Measurements from ENCODE around the gene ZNF496. TPM values are rescaled to one million over a fixed set of nuclear protein-coding genes. Genes with fewer than 3 reads are reported as not detected.

The ZNF496 gene
- total RNA-seq, 2 experiments from 2014 or later = 25.9 to 26.6 TPM

DNA sequence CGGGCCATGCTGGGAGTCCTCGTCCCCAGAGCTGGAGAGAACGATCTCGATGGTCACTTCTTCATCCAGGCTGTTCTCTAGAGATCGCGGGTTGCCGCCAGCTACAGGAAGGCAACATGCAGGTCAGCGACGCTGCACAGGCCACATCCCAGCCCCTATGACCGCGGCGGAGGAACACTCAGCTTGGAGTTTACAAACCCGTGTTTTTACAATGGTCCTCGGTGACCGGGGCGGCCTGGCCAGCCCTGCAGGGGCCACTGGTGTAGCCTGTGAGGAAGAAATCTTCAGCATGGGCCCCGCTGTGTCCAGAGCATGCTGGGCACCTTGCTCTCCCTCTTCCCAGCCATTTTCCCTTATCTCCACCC lies 30.5 kb downstream of the ZNF496 start:
- POLR2A ChIA-PET = no interaction called here
- H3K27ac Mint-ChIP-seq = no peak overlapping the region
- ATAC-seq (ENCODE audit: low read depth) (no peak), DNase-seq (no peak)
- H3K9me3 Mint-ChIP-seq = no peaks in the 10 kb centered on the region
- peaks cover 39% of the 10 kb centered on the region for H3K36me3 Mint-ChIP-seq
- peaks cover 14% of the 10 kb centered on the region for H3K4me1 Mint-ChIP-seq
- H3K4me3 Mint-ChIP-seq = no peak overlapping the region
- H3K27me3 Mint-ChIP-seq = no peaks in the 10 kb centered on the region

DNA sequence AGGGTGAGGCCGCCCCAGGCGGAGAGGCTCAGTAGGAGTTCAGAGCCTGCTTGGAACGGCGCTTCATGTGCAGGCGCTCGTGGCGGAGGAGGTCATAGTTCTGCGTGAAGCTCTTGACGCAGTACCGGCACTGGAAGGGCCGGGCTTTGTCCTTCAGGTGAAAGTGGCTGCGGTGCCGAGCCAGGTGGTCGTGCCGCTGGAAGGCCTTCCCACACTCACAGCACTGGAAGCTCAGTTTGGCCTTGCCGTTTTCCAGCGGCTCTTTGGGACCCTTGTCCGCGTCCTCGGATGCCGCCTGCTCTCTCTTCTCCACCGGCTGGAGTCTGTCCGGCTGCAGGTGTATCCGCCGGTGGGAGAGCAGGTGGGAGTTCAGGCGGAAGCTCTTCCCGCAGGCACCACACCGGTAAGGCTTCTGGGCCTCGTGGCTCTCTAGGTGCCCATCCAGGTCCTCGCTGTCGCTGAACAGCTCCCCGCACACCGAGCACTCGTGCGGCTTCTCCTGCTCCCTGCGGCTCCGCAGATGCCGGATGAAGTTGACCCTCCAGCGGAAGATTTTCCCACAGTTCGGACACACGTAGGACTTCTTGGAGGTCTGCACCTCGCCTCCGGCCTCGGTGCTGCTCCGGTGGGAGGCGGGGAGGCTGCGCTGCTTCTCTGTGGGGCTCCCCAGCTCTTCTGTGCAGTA lies 31.0 kb downstream of the ZNF496 start:
- no peak overlapping the region for H3K4me3 Mint-ChIP-seq
- POLR2A ChIA-PET = interaction anchor here (1.0 kb wide), 1 partner anchor 468 kb away, joined by 3 read pairs; no protein-coding TSS in a partner anchor
- H3K36me3 Mint-ChIP-seq = peaks cover 38% of the 10 kb centered on the region
- no peaks in the 10 kb centered on the region for H3K9me3 Mint-ChIP-seq
- DNase-seq (no peak), ATAC-seq (ENCODE audit: low read depth) (no peak)
- H3K27ac Mint-ChIP-seq = no peak overlapping the region
- H3K27me3 Mint-ChIP-seq = no peaks in the 10 kb centered on the region
- H3K4me1 Mint-ChIP-seq = peaks cover 13% of the 10 kb centered on the region

DNA sequence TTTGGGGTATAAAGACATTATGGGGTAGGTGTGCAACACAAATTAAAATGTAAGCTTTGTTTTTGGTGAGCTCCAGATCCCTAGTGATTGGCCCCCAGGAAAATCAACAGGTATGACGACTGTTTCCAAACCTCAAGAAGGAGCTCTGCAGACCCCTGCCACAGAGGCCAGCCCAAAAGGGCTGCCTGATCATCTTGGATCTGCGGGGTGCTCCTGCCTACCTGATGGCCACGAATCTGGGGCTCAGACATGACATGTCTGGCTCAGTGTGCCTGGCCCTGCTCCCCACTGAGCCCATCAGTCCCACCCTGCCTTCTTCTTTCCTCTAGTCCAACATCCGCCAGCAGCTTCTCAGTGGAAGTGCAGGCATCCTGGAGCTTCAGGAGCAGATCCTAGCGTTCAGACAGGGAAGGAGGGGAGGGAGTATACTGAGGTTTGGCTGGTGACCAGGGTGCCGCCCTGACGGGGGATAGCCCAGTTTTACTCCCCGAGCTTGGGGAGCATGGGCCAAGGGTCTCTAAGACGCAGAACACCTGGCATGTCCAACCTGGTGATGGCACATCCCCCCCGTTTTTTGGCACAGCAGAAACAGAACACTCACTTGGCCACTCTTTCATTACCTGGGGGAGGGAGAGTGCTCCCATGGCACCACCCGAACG lies 31.8 kb downstream of the ZNF496 start:
- POLR2A ChIA-PET = interaction anchor here (1.0 kb wide), 1 partner anchor 467 kb away, joined by 3 read pairs; no protein-coding TSS in a partner anchor
- Mint-ChIP-seq H3K9me3 (no peaks in the 10 kb centered on the region), H3K4me1 (peaks cover 14% of the 10 kb centered on the region), H3K27me3 (no peaks in the 10 kb centered on the region), H3K27ac (no peak overlapping the region), H3K4me3 (no peak overlapping the region), H3K36me3 (peaks cover 31% of the 10 kb centered on the region)
- ATAC-seq (ENCODE audit: low read depth) (no peak), DNase-seq (no peak)

DNA sequence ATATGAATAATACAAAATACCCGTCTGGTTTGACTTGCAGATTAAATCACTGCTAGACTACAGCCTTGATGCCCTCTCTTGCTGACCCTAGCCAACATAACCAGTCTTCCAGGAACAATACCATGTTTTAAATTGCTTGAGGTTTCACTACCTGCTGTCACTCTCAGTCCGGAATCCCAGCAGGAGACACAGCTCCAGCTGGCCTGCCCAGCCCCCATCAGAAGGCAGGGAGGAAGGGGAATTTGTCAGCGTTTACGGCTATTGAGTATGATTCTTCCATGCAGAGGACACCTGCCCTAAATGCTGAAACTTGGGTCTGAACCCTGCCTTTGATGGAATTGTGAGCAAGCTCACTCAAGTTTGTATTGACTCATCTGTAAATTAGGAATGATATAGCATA lies 33.0 kb downstream of the ZNF496 start:
- ATAC-seq (ENCODE audit: low read depth) = no peak

DNA sequence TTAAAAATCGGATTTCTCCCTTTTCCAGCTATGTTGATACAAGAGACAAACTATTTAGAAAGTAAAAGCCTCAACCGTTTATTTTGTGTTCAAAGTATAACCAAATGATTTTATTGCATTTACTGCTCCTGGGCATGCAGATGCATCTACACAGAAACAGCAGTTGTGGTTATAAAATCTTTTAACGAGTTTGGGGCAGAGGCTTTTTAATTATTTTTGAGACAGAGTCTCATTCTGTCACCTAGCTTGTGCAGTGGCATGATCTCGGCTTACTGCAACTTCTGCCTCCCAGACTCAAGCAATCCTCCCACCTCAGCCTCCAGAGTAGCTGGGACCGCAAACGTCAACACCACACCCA lies 33.6 kb downstream of the ZNF496 start:
- DNase-seq (no peak), ATAC-seq (ENCODE audit: low read depth) (no peak)
- Mint-ChIP-seq H3K4me1 (peaks cover 16% of the 10 kb centered on the region), H3K36me3 (peaks cover 17% of the 10 kb centered on the region), H3K4me3 (peak overlapping the region; percentile 46), H3K9me3 (no peaks in the 10 kb centered on the region), H3K27me3 (no peaks in the 10 kb centered on the region), H3K27ac (peak overlapping the region; percentile 70)
- POLR2A ChIA-PET = interaction anchor here (1.0 to 1.2 kb wide), 2 partner anchors 25 to 93 kb away, joined by 4 read pairs; no protein-coding TSS in a partner anchor

More for the DNA sequence above, 33.0 kb downstream of the ZNF496 start:
- Mint-ChIP-seq H3K4me3 (no peak overlapping the region), H3K27ac (no peak overlapping the region), H3K36me3 (peaks cover 23% of the 10 kb centered on the region), H3K9me3 (no peaks in the 10 kb centered on the region), H3K27me3 (no peaks in the 10 kb centered on the region), H3K4me1 (peaks cover 15% of the 10 kb centered on the region)
- POLR2A ChIA-PET = no interaction called here
- no peak for DNase-seq

DNA sequence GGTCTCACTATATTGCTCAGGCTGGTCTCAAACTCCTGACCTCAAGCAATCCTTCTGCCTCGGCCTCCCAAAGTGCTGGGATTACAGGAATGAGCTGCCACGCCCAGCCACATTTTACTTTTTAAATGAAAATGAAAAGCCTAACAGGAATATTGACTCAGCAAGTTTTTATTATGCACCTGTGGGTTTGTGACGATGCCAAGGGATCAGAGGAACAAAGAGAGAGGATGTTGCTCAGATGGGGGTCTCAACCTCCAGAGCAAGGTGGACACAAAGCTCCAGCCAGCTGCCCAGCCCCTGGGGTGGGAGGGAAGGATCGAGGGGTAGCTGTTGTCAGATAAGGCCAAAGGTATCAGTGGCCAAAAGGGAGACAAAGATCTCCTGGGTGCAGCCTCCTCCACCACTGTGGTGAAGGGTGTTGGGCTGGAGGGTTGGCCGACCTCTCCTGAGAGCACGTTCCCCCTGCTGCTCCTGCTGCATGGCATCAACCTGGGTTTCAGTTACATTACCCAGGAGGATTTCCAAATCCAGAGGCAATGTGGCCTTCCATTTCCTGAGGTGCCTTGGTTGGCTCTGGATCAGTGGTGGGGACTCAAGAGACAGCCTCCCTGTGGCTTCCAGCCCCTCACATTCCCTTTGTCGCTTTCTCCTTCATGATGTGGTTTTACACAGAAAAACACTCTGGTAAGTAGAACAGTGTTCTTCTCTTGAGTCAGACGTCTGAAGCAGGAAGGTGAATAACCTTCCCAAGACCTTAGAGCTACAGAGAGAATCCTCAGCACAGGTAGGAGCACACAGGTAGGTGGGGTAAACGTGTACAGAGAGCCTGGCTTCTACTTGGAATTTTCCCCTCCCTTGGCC lies 34.2 kb downstream of the ZNF496 start:
- Mint-ChIP-seq H3K27ac (peak overlapping the region; percentile 70), H3K9me3 (no peaks in the 10 kb centered on the region), H3K27me3 (no peaks in the 10 kb centered on the region), H3K4me3 (peak overlapping the region; percentile 46), H3K36me3 (peaks cover 12% of the 10 kb centered on the region), H3K4me1 (peaks cover 16% of the 10 kb centered on the region)
- DNase-seq (peak; percentile 51), ATAC-seq (ENCODE audit: low read depth) (peak; percentile 79)
- POLR2A ChIA-PET = interaction anchor here (1.0 to 1.2 kb wide), 2 partner anchors 25 to 92 kb away, joined by 4 read pairs; no protein-coding TSS in a partner anchor

DNA sequence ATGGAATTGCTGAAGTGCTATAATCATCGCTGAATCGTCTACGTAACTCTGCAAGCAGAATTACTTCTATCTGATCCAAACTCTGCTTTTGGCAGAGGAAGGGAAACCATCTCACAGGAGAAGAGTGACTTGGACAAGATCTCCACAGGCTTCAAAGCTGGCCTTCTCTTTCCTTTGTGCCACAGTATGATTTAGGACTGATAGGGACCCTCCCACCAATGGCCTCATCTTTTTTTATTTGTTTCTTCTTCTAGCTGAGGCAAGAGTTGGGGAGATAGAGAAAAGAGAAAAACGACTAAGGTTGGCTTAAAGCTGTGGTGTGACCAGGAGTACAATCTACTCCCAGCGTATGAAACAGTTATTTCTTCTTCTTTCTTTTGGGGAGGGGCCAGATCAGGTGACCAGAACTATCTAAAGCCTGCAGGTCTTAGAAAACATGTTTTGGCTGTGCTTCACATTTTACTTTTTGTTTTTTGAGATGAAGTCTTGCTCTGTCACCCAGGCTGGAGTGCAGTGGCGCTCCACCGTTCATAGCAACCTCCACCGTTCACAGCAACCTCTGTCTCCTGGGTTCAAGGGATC lies 35.0 kb downstream of the ZNF496 start:
- ATAC-seq (ENCODE audit: low read depth) (no peak), DNase-seq (no peak)
- peaks cover 10% of the 10 kb centered on the region for H3K36me3 Mint-ChIP-seq
- POLR2A ChIA-PET = no interaction called here
- H3K4me1 Mint-ChIP-seq = peaks cover 23% of the 10 kb centered on the region
- peak overlapping the region; percentile 46 for H3K4me3 Mint-ChIP-seq
- H3K27ac Mint-ChIP-seq = no peak overlapping the region
- no peaks in the 10 kb centered on the region for H3K27me3 Mint-ChIP-seq
- H3K9me3 Mint-ChIP-seq = no peaks in the 10 kb centered on the region

DNA sequence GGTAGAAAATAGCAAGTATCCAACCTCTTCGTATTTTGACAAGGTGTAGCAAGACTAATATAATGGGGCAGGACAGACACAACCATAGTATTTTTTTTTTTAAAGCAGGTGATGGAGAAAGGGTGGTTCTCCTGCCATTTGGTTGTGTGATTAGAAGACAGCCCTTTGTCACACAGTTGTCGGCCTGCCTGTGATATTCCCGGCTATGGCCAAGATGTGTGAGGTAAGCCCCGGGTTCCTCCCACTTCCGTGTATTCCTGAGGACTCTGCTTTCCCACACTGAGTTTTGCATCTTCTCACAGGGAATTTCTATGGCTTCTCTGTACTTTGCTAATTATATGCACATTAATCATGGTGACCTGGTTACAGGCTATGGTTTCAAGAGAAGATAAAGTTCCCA lies 35.9 kb downstream of the ZNF496 start:
- Mint-ChIP-seq H3K27ac (no peak overlapping the region), H3K36me3 (peaks cover 10% of the 10 kb centered on the region), H3K9me3 (no peaks in the 10 kb centered on the region), H3K27me3 (no peaks in the 10 kb centered on the region), H3K4me1 (peaks cover 23% of the 10 kb centered on the region), H3K4me3 (no peak overlapping the region)
- DNase-seq (no peak), ATAC-seq (ENCODE audit: low read depth) (no peak)
- POLR2A ChIA-PET = no interaction called here

DNA sequence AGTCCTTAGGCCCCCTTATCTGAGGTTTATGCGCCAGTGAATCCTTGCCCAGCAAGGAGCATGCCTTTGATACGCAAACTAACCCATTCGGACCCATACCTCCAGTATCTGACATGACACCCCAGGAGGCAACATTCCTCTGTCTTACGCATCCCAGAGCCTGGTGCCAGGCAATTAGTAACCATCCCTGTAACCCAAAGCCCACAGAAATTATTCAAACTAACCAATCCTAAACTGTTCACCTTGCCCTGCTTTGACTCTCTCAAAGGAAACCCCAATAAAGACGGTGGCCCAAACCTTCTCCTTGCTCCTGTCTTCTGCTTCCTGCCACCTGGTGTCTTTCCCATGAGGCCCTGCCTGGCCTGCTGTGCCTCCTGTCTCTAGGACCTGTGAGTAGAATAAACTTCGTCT lies 36.4 kb downstream of the ZNF496 start:
- H3K36me3 Mint-ChIP-seq = peaks cover 10% of the 10 kb centered on the region
- peaks cover 23% of the 10 kb centered on the region for H3K4me1 Mint-ChIP-seq
- H3K9me3 Mint-ChIP-seq = no peaks in the 10 kb centered on the region
- POLR2A ChIA-PET = no interaction called here
- no peaks in the 10 kb centered on the region for H3K27me3 Mint-ChIP-seq
- no peak for ATAC-seq (ENCODE audit: low read depth)
- no peak overlapping the region for H3K27ac Mint-ChIP-seq
- H3K4me3 Mint-ChIP-seq = no peak overlapping the region
- DNase-seq = no peak

DNA sequence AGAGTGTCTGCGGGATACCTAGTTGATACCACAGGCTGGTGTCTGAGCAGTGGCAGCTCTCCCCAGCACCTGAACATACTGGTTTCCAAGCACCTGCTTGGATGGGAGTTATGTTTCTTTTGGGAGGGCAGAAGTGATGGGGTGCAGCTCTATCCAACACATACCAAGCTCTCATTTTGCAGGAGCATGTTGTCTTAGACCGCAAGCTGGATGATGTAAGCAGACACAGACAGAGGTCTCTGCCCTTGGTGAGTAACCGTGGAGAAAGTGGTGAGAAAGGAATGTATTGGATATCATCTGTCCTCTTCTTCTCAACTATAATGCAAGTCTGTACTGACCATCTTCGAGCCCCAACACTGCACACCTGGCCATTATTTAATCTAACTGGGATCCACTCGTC lies 37.4 kb downstream of the ZNF496 start:
- POLR2A ChIA-PET = no interaction called here
- peaks cover 2% of the 10 kb centered on the region for H3K9me3 Mint-ChIP-seq

DNA sequence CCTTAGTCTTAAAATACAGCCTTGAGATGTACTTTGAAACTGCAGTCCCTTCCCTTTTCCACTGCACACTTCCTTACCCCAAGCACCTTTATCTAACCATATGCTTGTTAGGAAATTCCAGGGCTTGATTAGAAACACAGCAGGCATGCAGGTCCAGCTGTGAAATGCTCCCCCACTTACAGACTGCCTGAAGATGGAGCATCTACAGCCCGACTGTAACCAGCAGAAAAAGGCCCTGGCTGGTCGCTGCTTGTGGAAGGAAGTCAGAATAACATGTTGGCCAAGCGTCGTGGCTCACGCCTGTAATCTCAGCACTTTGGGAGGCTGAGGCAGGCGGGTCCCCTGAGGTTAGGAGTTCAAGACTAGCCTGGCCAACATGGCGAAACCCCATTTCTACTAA lies 38.6 kb downstream of the ZNF496 start:
- Mint-ChIP-seq H3K9me3 (peaks cover 6% of the 10 kb centered on the region), H3K27me3 (no peaks in the 10 kb centered on the region), H3K27ac (no peak overlapping the region), H3K36me3 (peaks cover 8% of the 10 kb centered on the region), H3K4me3 (no peak overlapping the region), H3K4me1 (peaks cover 21% of the 10 kb centered on the region)
- DNase-seq (no peak), ATAC-seq (ENCODE audit: low read depth) (no peak)
- POLR2A ChIA-PET = no interaction called here

More for the DNA sequence above, 37.4 kb downstream of the ZNF496 start:
- ATAC-seq (ENCODE audit: low read depth) (no peak), DNase-seq (no peak)
- Mint-ChIP-seq H3K4me3 (no peak overlapping the region), H3K27me3 (no peaks in the 10 kb centered on the region), H3K27ac (no peak overlapping the region), H3K4me1 (peaks cover 23% of the 10 kb centered on the region), H3K36me3 (peaks cover 9% of the 10 kb centered on the region)

DNA sequence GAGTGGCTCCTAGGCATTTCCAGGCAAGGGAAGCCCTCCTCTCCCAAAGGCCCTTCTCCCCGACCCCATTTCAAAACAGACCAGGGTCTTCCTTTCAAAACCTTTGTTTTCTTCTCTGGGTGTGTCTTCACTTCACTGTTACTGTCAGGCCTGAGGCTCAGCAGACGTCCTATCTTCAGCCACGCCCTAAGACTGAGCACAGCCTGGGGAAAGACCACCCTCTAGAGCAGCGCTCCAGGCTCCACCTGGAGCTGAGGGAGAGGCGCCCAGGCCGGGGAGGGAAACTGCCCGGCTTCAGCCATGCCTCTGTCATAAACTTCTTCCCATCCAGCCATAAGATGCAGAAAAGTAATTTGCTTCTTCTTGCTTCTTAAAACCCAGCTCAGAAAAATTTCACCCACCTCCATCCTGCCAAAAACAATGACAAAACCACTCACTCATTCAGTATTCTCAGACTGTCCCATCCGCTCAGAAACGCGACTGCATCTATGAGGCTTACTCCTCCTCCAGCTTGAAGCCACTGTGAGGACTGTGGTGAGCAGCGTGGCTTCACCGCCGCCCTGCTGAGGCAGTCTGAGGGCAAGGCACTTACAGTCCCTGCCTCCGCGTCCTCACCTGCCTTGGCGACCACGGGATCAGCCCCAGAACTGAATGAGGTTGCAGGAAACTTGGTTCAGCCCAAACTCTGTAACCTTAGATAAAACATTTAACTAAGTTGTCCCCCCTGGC lies 39.7 kb downstream of the ZNF496 start:
- H3K27ac Mint-ChIP-seq = peak overlapping the region; percentile 6
- H3K27me3 Mint-ChIP-seq = no peaks in the 10 kb centered on the region
- ATAC-seq (ENCODE audit: low read depth) (peak; percentile 93), DNase-seq (peak; percentile 56)
- peak overlapping the region; percentile 22 for H3K4me3 Mint-ChIP-seq
- peaks cover 13% of the 10 kb centered on the region for H3K4me1 Mint-ChIP-seq
- POLR2A ChIA-PET = no interaction called here
- peaks cover 5% of the 10 kb centered on the region for H3K36me3 Mint-ChIP-seq
- H3K9me3 Mint-ChIP-seq = peaks cover 6% of the 10 kb centered on the region

DNA sequence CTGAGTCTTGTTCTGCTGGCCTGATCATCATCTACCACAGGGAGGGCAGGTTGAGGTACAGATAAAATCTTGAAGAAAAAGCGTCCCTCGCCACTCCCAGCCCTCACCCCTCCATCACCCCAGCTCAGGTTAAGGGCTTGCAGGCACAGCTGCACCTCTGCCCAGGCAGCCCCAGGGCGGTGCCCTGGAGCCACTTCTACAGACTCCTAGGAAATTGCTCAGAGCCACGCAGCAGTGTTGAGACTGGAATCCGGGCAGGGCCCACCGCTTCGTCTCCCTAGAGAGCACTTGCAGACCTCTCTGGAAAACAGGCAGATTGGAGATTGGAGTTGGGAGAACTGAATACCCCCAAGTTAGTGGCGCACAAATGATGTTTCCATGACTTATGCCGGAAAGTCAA lies 40.5 kb downstream of the ZNF496 start:
- H3K27me3 Mint-ChIP-seq = no peaks in the 10 kb centered on the region
- no peak for ATAC-seq (ENCODE audit: low read depth)
- POLR2A ChIA-PET = no interaction called here
- H3K9me3 Mint-ChIP-seq = peaks cover 6% of the 10 kb centered on the region
- no peak overlapping the region for H3K4me3 Mint-ChIP-seq
- no peak overlapping the region for H3K27ac Mint-ChIP-seq
- peaks cover 10% of the 10 kb centered on the region for H3K4me1 Mint-ChIP-seq
- no peak for DNase-seq
- peaks cover 5% of the 10 kb centered on the region for H3K36me3 Mint-ChIP-seq
